Glutamatergic neuron (in vitro differentiated cells): Measurements from ENCODE around the gene ARHGAP24. TPM values are rescaled to one million over a fixed set of nuclear protein-coding genes. Genes with fewer than 3 reads are reported as not detected.

Source experiments
- DNase-seq: peaks from one replicate; pipeline ENCODE4 v3.0.0; 2022
- H3K27ac Mint-ChIP-seq: one replicate; pipeline ENCODE4 v1.8.0; 2020; ENCODE audit warnings: mild to moderate bottlenecking, mixed read lengths, inconsistent platforms; ENCODE audit not compliant: unreplicated experiment
- H3K27me3 Mint-ChIP-seq: one replicate; pipeline ENCODE4 v1.8.0; 2020; ENCODE audit warnings: mild to moderate bottlenecking, moderate library complexity, mixed read lengths, inconsistent platforms; ENCODE audit not compliant: unreplicated experiment
- H3K36me3 Mint-ChIP-seq: one replicate; pipeline ENCODE4 v1.8.0; 2020; ENCODE audit warnings: mild to moderate bottlenecking, mixed read lengths, inconsistent platforms; ENCODE audit not compliant: unreplicated experiment
- H3K4me1 Mint-ChIP-seq: one replicate; pipeline ENCODE4 v1.8.0; 2020; ENCODE audit warnings: mild to moderate bottlenecking, low read depth, mixed read lengths, inconsistent platforms; ENCODE audit not compliant: unreplicated experiment
- H3K4me3 Mint-ChIP-seq: one replicate; pipeline ENCODE4 v1.8.0; 2020; ENCODE audit warnings: mild to moderate bottlenecking, mixed read lengths, inconsistent platforms; ENCODE audit not compliant: unreplicated experiment
- H3K9me3 Mint-ChIP-seq: one replicate; pipeline ENCODE4 v1.8.0; 2020; ENCODE audit warnings: mild to moderate bottlenecking, moderate library complexity, mixed read lengths, inconsistent platforms; ENCODE audit not compliant: unreplicated experiment
- total RNA-seq: library from RNA; stranded (reverse); fragmentation: NEBNext Ultra II Directional; extraction: Animal tissue kit (Norgen Biotek cat#: 25700); gene quantifications from one replicate; pipeline ENCODE4 v1.2.1, GENCODE V29; 2021; ENCODE audit not compliant: unreplicated experiment
- TF ChIP-seq, protein P1 (sequence below): fragments of 200-600 bp; sonication (generic); IDR thresholded peaks from one replicate; pipeline ENCODE4 v1.5.0; 2021; ENCODE audit not compliant: partially characterized antibody, unreplicated experiment

The ARHGAP24 gene
- total RNA-seq, 1 donor from 2014 or later: 1.6 TPM

DNA sequence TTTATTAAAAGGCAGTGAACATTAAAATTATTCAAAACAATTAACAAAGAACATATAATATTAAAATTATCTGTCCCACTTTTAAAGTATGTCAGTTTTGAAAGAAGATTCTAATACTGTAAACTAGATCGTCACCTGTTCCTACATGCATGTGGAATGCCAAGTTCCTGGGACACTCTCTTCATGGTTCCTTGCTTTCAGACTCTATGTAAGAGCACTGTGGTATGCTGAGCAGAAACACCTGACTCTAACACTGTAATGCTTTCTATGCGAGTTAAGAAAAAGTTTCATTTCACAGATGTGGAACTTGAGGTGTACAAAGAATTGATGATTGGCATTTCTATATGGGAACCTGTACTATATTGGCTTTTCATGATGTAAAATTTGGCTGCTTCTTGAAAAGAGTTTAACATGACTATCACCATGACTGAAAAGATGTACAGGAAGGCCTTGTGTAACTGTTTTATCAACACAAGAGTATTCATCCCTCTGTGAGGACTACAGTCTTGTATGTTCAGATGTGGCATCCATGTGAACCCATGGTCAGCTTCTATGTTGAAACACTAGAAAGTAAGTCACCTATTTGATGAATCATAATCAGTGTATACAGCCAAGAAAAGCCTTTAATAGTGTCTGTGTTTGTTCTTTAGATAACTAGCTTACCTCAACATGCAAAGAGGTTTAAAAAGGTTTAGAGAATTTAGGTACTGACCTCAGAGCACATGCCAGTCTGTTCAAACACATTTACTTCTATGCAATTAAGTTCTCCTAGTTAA, 354.5 kb downstream of the ARHGAP24 start:
- Mint-ChIP-seq H3K27ac (no peak overlapping the region), H3K27me3 (peaks cover 2% of the 10 kb centered on the region), H3K36me3 (no peaks in the 10 kb centered on the region), H3K4me1 (peaks cover 18% of the 10 kb centered on the region), H3K4me3 (no peak overlapping the region), H3K9me3 (peaks cover 2% of the 10 kb centered on the region)
- DNase-seq: no peak
- TF ChIP-seq, protein P1, sequence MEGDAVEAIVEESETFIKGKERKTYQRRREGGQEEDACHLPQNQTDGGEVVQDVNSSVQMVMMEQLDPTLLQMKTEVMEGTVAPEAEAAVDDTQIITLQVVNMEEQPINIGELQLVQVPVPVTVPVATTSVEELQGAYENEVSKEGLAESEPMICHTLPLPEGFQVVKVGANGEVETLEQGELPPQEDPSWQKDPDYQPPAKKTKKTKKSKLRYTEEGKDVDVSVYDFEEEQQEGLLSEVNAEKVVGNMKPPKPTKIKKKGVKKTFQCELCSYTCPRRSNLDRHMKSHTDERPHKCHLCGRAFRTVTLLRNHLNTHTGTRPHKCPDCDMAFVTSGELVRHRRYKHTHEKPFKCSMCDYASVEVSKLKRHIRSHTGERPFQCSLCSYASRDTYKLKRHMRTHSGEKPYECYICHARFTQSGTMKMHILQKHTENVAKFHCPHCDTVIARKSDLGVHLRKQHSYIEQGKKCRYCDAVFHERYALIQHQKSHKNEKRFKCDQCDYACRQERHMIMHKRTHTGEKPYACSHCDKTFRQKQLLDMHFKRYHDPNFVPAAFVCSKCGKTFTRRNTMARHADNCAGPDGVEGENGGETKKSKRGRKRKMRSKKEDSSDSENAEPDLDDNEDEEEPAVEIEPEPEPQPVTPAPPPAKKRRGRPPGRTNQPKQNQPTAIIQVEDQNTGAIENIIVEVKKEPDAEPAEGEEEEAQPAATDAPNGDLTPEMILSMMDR: no peak

DNA sequence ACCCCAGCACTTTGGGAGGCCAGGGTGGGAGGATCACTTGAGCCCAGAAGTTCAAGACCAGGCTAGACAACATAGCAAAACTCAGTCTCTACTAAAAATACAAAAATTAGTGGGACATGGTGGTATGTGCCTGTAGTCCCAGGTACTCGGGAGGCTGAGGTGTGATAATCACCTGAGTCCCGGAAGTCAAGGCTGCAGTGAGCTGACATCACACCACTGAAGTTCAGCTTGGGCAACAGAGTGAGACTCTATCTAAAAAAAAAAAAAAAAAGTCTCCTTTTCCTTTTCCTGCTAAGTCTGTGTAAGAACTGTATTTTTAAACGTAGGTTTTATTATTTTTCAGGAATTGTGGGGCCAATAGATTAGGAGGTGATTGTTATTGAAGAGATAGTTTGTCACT, 356.7 kb downstream of the ARHGAP24 start:
- H3K9me3 Mint-ChIP-seq: peaks cover 2% of the 10 kb centered on the region
- TF ChIP-seq, protein P1: no peak
- peaks cover 2% of the 10 kb centered on the region for H3K27me3 Mint-ChIP-seq
- DNase-seq: no peak
- H3K4me1 Mint-ChIP-seq: peaks cover 12% of the 10 kb centered on the region
- no peak overlapping the region for H3K27ac Mint-ChIP-seq
- no peaks in the 10 kb centered on the region for H3K36me3 Mint-ChIP-seq
- no peak overlapping the region for H3K4me3 Mint-ChIP-seq

DNA sequence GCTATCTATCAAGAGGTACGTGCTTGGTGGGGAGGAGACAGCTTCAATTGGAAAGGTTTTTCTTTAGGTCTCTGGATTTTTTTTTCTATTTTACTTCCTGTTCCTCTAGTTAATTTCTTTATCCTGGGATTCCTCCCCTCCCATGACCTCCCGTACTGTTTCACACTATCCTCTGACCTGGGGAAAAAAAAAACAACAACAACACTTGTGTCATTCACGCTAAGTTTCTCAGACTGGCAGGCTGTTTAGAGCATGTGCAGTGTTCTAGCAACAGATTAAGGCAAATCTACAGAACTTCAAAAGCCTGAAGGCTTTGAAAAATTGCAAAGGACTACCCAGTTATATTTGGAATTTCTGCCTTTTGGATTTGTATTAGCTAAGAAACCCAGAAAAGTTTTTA, 358.4 kb downstream of the ARHGAP24 start:
- Mint-ChIP-seq H3K9me3 (no peaks in the 10 kb centered on the region), H3K27ac (no peak overlapping the region), H3K4me1 (peaks cover 11% of the 10 kb centered on the region), H3K4me3 (no peak overlapping the region), H3K36me3 (no peaks in the 10 kb centered on the region), H3K27me3 (no peaks in the 10 kb centered on the region)
- no peak for DNase-seq
- TF ChIP-seq, protein P1: no peak

DNA sequence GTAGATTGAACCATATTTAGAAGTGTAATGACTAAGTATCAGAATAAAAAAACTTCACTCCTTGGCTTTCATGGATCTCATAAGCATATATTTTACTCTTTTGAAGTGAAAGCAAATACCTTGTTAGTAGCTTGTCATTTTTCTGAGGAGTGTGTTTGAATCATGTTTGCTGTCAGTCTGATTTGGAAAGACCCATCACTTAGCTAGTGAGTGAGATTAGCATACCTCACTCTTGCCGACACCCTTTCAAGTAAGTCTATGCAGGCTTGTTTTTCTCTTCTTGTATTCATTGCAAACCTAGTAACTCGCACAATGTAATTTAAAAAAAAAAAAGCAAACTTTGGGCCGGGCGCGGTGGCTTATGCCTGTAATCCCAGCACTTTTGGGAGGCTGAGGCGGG, 360.0 kb downstream of the ARHGAP24 start:
- Mint-ChIP-seq H3K4me3 (no peak overlapping the region), H3K9me3 (no peaks in the 10 kb centered on the region), H3K4me1 (peaks cover 11% of the 10 kb centered on the region), H3K27me3 (peaks cover 2% of the 10 kb centered on the region), H3K36me3 (no peaks in the 10 kb centered on the region), H3K27ac (no peak overlapping the region)
- TF ChIP-seq, protein P1: no peak
- DNase-seq: no peak
